Stomach (tissue), 4 donors: ENCODE measurements around the gene MOGAT2.

Experiments
- EP300 ChIP-seq: sonication (generic); formaldehyde crosslinking; IDR thresholded peaks from one replicate; pipeline ENCODE4 v1.6.1; 2017; ENCODE audit warnings: antibody characterized with exemption
- POLR2A ChIP-seq, 4 donors: fragments of 450-650 bp; IDR thresholded peaks; one replicate each; pipeline ENCODE4 v1.6.1; 2016; ENCODE audit warnings: antibody characterized with exemption in 4 of 4, control low read depth in 2 of 4, mild to moderate bottlenecking in 1 of 4, moderate library complexity in 1 of 4
- TF ChIP-seq, protein P1 (sequence below), 7 experiments: fragments of 450-650 bp in 4 of 7; fragments of 200-600 bp in 3 of 7; sonication (generic) in 3 of 7; IDR thresholded peaks; one replicate each; pipeline ENCODE4 v1.5.1; 2016 to 2019; ENCODE audit warnings: antibody characterized with exemption in 7 of 7, control low read depth in 2 of 7, mild to moderate bottlenecking in 1 of 7

DNA sequence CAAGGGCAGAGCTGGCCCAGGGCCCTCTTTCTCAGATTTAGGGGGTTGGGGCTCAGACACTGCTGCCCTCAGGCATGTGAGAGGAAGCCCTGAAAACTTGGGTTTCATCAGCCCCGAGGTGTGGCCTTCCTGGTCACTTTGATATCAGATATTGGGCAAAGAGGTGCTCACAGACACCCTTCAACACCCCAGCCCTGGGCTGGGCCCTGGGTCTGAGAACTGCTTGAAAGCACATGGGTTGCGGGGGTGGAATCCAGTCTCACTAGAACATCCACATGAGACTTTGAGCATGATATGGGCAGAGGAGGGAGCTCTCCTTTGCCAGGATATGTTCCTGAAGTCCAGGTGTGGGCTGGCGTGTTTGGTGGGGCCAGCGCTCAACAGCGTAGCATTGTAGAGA is 61.3 kb downstream of the MOGAT2 start:
- TF ChIP-seq POLR2A (IDR thresholded peaks at IDR 0.05): no peak
- no peak for TF ChIP-seq EP300
- TF ChIP-seq, protein P1, sequence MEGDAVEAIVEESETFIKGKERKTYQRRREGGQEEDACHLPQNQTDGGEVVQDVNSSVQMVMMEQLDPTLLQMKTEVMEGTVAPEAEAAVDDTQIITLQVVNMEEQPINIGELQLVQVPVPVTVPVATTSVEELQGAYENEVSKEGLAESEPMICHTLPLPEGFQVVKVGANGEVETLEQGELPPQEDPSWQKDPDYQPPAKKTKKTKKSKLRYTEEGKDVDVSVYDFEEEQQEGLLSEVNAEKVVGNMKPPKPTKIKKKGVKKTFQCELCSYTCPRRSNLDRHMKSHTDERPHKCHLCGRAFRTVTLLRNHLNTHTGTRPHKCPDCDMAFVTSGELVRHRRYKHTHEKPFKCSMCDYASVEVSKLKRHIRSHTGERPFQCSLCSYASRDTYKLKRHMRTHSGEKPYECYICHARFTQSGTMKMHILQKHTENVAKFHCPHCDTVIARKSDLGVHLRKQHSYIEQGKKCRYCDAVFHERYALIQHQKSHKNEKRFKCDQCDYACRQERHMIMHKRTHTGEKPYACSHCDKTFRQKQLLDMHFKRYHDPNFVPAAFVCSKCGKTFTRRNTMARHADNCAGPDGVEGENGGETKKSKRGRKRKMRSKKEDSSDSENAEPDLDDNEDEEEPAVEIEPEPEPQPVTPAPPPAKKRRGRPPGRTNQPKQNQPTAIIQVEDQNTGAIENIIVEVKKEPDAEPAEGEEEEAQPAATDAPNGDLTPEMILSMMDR (IDR thresholded peaks at IDR 0.05): no peak
